Measurements from ENCODE around the gene CPEB3.

DNA sequence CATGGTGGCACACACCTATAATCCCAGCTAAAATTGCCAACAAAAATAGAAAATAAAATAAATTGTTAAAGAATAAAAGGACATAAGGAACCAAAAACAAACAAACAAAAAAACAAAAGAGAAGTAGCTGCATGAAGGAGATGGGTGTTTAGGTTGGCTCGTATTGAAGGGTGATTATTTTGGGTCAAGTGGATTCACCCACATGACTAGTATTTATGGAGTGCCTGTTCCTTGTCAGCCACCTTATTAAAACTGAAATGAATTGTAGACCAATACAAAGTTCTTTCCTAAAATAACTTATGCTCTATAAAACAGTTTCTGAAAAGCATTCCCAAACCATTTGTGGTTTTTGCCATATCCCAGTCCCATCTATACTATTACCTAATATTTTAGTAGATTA, 228.6 kb downstream of the CPEB3 start:
- TF ChIP-seq ZBTB1 (CRISPR knock-in tag; IDR thresholded peaks at IDR 0.05; ENCODE audit: borderline replicate concordance, low read depth) (no peak), JUN (IDR thresholded peaks at IDR 0.05; ENCODE audit: borderline replicate concordance, low read depth, low read length) (no peak), JUN (CRISPR knock-in tag; IDR thresholded peaks at IDR 0.05; ENCODE audit: borderline replicate concordance) (no peak), EGR1 (conservative IDR thresholded peaks at IDR 0.05) (no peak), EZH2 (IDR thresholded peaks at IDR 0.05; ENCODE audit: borderline replicate concordance, low read depth, low read length) (no peak), ZNF395 (CRISPR knock-in tag; IDR thresholded peaks at IDR 0.05) (no peak), TAF1 (IDR thresholded peaks at IDR 0.05; ENCODE audit: control insufficient read depth, extremely low read depth, insufficient read depth, low read length, severe bottlenecking) (no peak)
- TF ChIP-seq, protein P1, sequence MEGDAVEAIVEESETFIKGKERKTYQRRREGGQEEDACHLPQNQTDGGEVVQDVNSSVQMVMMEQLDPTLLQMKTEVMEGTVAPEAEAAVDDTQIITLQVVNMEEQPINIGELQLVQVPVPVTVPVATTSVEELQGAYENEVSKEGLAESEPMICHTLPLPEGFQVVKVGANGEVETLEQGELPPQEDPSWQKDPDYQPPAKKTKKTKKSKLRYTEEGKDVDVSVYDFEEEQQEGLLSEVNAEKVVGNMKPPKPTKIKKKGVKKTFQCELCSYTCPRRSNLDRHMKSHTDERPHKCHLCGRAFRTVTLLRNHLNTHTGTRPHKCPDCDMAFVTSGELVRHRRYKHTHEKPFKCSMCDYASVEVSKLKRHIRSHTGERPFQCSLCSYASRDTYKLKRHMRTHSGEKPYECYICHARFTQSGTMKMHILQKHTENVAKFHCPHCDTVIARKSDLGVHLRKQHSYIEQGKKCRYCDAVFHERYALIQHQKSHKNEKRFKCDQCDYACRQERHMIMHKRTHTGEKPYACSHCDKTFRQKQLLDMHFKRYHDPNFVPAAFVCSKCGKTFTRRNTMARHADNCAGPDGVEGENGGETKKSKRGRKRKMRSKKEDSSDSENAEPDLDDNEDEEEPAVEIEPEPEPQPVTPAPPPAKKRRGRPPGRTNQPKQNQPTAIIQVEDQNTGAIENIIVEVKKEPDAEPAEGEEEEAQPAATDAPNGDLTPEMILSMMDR (IDR thresholded peaks at IDR 0.05 in 2 of 3, conservative IDR thresholded peaks at IDR 0.05 in 1 of 3; ENCODE audit: insufficient read depth in 2 of 3, low read depth in 1 of 3, low read length in 3 of 3) = no peak

Measured in K562 (cell line).